ENCODE results near the gene NT5C2.
"Not testable (repeated sequence)": the region's sequence is repeated elsewhere in the genome, so short reads cannot be mapped to it uniquely, and the experiment has no call there.

Gene NT5C2

GRCh38 chr10:103067956-103068355 lies 125.1 kb downstream of the NT5C2 start:
- FAIRE-seq = no peak
- DNase-seq (ENCODE audit: extremely low spot score, insufficient read length, low read depth) = no peak

GRCh38 chr10:103067484-103067883 lies 125.6 kb downstream of the NT5C2 start:
- DNase-seq (ENCODE audit: extremely low spot score, insufficient read length, low read depth) (no peak), FAIRE-seq (peak; percentile 77)

- DNase-seq (ENCODE audit: extremely low spot score, insufficient read length, low read depth); FAIRE-seq: not testable (repeated sequence)
Observed at GRCh38 chr10:103067099-103067477, 126.0 kb downstream of the NT5C2 start.

GRCh38 chr10:103066141-103067098 lies 126.7 kb downstream of the NT5C2 start:
- DNase-seq (ENCODE audit: extremely low spot score, insufficient read length, low read depth) = no peak
- no peak for FAIRE-seq

GRCh38 chr10:103064956-103065355 lies 128.1 kb downstream of the NT5C2 start:
- DNase-seq (ENCODE audit: extremely low spot score, insufficient read length, low read depth) (no peak), FAIRE-seq (no peak)

GRCh38 chr10:103062854-103063590 lies 130.1 kb downstream of the NT5C2 start:
- FAIRE-seq (no peak), DNase-seq (ENCODE audit: extremely low spot score, insufficient read length, low read depth) (no peak)

- DNase-seq (ENCODE audit: extremely low spot score, insufficient read length, low read depth) = no peak
- FAIRE-seq = no peak
Observed at GRCh38 chr10:103060575-103060974, 132.5 kb downstream of the NT5C2 start.

- FAIRE-seq (no peak), DNase-seq (ENCODE audit: extremely low spot score, insufficient read length, low read depth) (no peak)
Observed at GRCh38 chr10:103058034-103058433, 135.0 kb downstream of the NT5C2 start.

GRCh38 chr10:103055105-103055504 lies 138.0 kb downstream of the NT5C2 start:
- FAIRE-seq = no peak
- no peak for DNase-seq (ENCODE audit: extremely low spot score, insufficient read length, low read depth)

- no peak for FAIRE-seq
Observed at GRCh38 chr10:103054621-103055020, 138.5 kb downstream of the NT5C2 start.

GRCh38 chr10:103053659-103054581 lies 139.2 kb downstream of the NT5C2 start:
- no peak for DNase-seq (ENCODE audit: extremely low spot score, insufficient read length, low read depth)
- peak; percentile 88 for FAIRE-seq

More at GRCh38 chr10:103054621-103055020, 138.5 kb downstream of the NT5C2 start:
- no peak for DNase-seq (ENCODE audit: extremely low spot score, insufficient read length, low read depth)

GRCh38 chr10:103049237-103049636 lies 143.8 kb downstream of the NT5C2 start:
- FAIRE-seq (no peak), DNase-seq (ENCODE audit: extremely low spot score, insufficient read length, low read depth) (no peak)

- FAIRE-seq (no peak), DNase-seq (ENCODE audit: extremely low spot score, insufficient read length, low read depth) (no peak)
Observed at GRCh38 chr10:103047381-103047780, 145.7 kb downstream of the NT5C2 start.

GRCh38 chr10:103045961-103046360 lies 147.1 kb downstream of the NT5C2 start:
- DNase-seq (ENCODE audit: extremely low spot score, insufficient read length, low read depth) (no peak), FAIRE-seq (no peak)

- no peak for DNase-seq (ENCODE audit: extremely low spot score, insufficient read length, low read depth)
- FAIRE-seq = no peak
Observed at GRCh38 chr10:103044942-103045489, 148.1 kb downstream of the NT5C2 start.

- no peak for FAIRE-seq
- no peak for DNase-seq (ENCODE audit: extremely low spot score, insufficient read length, low read depth)
Observed at GRCh38 chr10:103042908-103043307, 150.2 kb downstream of the NT5C2 start.

GRCh38 chr10:103042129-103042528 lies 150.9 kb downstream of the NT5C2 start:
- no peak for FAIRE-seq
- no peak for DNase-seq (ENCODE audit: extremely low spot score, insufficient read length, low read depth)

GRCh38 chr10:103041391-103041790 lies 151.7 kb downstream of the NT5C2 start:
- FAIRE-seq = no peak
- no peak for DNase-seq (ENCODE audit: extremely low spot score, insufficient read length, low read depth)

- no peak for FAIRE-seq
- no peak for DNase-seq (ENCODE audit: extremely low spot score, insufficient read length, low read depth)
Observed at GRCh38 chr10:103040418-103040817, 152.7 kb downstream of the NT5C2 start.

GRCh38 chr10:103038570-103038969 lies 154.5 kb downstream of the NT5C2 start:
- FAIRE-seq = no peak
- no peak for DNase-seq (ENCODE audit: extremely low spot score, insufficient read length, low read depth)

All from GM18507 (cell line).